HG03196 (cell line): Measurements from ENCODE around the gene FLOT2.
"Not testable (repeated sequence)": the region's sequence is repeated elsewhere in the genome, so short reads cannot be mapped to it uniquely, and the experiment has no call there.

Source experiments
- ATAC-seq: cut with Tn5 transposase; IDR thresholded peaks from one replicate; pipeline ENCODE4 v1.9.1; 2021; ENCODE audit not compliant: unreplicated experiment

The FLOT2 gene

DNA sequence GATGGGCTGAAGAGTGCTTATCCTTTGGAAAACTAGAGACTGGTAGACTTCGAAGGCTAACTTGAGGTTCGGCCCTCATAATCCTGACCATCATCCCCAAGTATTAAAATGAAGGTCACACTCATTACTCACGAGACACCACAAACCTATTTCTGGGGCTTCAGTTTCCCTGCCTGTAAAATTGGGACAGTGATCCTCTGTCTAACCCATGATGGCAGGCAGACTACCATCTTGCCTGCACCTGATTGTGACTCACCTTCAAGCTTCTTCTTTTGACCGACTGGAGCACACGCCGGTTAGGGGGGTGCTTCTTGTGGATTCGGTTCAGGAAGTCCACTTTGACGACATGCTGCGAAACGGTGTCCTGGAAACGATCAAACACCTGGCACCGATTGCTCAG is 19.5 kb upstream of the FLOT2 start:
- no peak for ATAC-seq

- no peak for ATAC-seq
These were observed 18.9 kb upstream of the FLOT2 start for GRCh38 chr17:28916302-28916934.

DNA sequence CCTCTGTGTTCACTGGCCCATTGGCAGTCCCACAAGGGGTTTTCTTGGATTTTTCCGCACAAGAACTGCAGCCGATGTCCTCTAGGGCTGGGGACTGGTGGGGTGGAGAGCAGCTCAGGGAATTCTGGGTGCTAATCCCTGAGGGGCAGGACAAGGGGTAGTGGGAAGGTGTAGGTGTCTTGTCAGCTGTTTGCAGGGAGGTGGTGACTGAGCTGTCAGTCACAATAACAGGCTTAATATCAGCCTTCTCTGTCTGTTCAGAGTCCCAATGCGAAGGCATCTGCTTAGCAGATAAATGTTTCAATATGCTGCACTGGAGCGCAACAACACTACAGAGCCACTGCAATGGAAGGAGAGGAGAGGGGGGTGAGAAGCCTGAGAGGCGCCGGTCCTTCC is 15.4 kb upstream of the FLOT2 start:
- no peak for ATAC-seq

DNA sequence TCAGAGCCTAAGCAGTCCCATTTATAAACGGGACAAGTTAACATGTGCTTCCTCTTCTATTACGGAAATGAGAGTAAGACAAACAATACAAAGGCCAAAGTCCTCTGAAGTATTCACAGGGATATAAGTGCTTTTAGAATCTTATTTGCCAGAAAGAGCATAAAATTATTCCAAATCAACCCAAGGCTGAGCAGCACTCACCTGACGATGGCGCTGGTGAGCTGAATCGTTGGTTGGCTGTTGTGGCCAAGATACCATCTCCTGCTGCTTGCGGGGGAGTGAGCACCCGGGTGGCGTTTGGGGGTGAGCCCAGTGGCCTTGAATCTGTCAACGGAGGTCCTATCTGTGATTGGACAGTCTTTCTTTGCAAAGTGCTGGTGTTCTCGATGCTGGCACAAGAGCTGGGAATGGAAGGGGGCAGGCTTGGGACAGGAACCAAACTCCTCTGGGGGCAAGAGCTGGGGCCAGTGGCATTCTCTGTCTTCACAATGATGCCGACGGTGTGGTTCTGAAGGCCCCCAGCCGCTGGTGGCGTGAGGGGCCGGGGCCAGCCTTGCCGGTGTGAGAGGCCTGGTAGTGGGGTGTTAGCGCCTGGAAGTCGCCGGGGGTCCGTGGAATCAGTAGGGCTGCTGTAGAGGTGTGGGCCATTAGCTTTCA is 14.9 kb upstream of the FLOT2 start:
- no peak for ATAC-seq

- ATAC-seq, result no peak
These were observed 14.0 kb upstream of the FLOT2 start for GRCh38 chr17:28911411-28912045.

DNA sequence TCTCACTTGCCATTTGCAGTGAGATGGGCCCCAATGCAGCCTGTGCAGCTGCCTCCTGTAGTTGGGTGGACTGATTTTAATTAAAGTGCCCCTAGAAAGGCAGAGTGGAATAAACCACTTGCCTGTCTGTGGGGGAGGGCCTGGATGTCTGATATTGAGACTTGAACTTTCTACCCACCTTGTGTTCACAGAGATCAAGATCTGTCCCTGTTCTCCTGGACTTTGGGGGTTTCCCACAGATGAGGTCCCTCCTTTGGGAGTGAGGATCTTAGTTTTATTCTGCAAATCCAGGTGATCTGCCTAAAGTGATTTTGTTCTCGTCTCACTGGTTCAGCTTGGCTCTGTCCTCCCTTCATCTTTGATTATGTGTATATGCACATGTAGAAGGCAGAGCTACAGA is 13.0 kb upstream of the FLOT2 start:
- ATAC-seq, result no peak

DNA sequence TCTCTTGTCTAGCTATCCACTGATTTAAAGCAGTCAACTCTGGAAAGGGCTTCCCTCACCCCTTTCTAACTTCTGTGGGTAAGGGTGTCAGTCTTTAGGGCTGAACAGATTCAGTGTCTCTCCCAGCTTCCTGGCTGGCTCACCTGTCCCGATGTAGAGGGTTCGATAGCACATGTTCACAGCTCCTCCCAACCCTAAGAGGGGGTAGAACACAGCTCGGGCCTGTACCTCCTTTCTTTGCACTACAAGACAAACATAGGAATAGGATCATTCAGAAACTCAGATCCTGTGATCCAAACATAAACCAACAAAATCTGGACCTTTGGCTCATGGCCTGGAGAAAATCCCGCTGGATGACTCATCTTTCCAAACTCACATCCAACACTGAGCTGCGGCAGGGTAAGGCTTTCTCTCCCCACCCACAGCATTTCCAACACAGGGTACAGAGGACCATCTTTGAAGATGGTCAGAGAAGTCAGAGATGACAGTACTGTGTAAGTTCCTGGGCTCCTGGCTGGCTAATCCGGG is 11.2 kb upstream of the FLOT2 start:
- ATAC-seq, result no peak

- ATAC-seq, result no peak
These were observed 10.4 kb upstream of the FLOT2 start for GRCh38 chr17:28907709-28908475.

GRCh38 chr17:28906706-28907438 is 9.3 kb upstream of the FLOT2 start:
- ATAC-seq, result no peak

DNA sequence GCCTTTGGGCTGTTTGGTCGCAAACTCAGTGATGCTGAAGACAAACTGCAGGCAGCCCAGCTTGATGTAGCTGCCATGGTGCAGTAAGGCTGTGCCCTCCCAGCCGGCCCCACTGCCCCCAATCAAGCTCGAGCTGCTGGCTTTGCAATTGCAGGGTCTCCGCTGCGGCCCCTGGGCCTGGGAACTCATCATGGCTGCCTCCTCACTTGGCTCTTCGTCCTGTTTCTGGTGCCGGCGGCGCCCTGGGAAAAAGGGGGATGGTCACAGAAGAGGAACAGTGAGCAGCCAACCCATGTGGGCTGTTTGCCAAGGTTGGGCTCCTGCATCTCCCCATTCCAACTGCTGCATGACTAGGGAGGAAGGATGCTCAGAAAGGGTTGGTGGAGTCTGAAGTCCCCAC is 8.7 kb upstream of the FLOT2 start:
- no peak for ATAC-seq

GRCh38 chr17:28904800-28905199 is 7.3 kb upstream of the FLOT2 start:
- ATAC-seq, result no peak

DNA sequence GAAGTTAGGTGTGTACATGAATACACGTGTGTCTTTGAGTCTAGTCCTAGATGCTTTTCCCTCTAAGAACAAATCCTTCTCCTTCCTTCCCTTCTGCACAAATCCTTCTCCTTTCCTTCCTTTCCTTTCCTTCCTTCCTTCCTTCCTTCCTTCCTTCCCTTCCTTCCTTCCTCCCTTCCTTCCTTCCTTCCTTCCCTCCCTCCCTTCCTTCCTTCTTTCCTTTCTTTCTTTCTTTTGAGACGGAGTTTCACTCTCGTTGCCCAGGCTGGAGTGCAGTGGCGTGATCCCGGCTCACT is 6.0 kb upstream of the FLOT2 start:
- not testable (repeated sequence) for ATAC-seq

DNA sequence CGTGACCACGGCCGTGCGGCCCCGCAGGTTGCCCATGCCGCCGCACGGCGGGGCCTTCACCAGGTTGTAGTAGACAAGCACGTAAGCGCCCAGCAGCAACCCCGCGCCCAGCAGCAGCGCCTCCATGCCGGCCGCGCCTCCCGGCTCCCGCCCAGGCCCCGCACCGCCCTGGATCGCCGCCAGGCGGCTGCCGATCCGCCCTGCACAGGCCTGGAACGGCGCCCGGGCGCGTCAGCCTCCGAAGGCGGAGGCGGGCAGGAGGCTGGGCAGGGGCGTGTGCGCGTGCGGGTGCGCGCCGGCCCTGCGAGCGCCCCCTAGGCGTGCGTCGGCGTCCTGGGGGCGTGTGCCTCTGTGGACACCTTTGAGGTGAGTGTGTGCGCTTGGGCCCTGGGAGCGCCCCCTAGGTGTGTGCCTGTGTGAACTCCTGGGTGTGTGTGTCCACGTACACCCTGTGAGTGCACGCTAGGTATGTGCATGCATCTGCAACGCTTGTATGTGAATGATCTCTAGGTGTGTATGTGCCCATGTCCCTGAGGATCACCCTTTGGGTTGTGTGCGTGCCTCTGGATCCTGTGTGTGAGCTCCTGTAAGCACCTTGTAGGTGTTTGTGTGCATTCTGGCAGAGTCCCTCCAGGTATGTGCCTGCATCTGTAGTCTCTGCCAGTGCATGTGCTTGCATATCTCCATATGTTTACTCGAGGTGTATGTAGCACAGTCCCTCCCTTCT is 5.4 kb upstream of the FLOT2 start, which contains the start of gene DHRS13:
DHRS13 (minus strand) TSS at position 261 of the 727 bp plus-strand sequence; CDS start at position 126, 135 bp downstream.
- ATAC-seq, result peak; percentile 82

GRCh38 chr17:28901866-28902818 is 4.6 kb upstream of the FLOT2 start:
- ATAC-seq, result peak; percentile 37

DNA sequence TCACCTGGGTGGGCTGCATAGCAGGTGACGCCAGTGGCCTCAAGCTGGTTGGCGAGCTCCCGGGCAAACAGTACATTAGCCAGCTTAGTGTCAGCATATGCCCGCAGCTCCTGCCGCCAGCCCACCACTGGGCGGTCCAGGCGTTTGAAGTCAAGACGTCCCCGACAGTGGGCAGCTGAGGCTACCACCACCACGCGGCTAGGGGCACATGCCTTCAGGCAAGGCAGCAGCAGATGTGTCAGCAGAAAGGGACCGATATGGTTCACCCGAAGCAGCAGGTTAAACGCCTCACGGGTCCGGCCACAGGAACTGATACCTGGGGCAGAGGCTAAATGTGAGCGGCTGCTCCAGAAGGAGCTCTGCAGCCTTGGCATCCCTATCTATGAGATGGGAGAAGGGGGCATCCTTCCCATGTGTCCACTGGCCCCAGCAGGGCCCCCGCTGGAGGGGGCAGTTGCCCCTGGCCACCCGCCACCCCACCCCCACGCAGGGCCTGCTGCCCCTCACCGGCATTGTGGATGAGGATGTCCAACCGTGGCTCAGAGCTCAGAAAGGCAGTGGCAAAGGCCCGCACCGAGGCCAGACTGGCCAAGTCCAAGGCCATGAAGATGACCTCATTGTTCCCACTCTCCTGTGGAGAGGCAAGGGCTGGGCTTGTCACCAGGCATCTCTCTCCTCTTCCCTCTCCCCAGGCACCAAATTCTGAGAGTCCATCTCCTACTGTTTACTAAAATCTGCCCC is 3.6 kb upstream of the FLOT2 start:
- no peak for ATAC-seq

DNA sequence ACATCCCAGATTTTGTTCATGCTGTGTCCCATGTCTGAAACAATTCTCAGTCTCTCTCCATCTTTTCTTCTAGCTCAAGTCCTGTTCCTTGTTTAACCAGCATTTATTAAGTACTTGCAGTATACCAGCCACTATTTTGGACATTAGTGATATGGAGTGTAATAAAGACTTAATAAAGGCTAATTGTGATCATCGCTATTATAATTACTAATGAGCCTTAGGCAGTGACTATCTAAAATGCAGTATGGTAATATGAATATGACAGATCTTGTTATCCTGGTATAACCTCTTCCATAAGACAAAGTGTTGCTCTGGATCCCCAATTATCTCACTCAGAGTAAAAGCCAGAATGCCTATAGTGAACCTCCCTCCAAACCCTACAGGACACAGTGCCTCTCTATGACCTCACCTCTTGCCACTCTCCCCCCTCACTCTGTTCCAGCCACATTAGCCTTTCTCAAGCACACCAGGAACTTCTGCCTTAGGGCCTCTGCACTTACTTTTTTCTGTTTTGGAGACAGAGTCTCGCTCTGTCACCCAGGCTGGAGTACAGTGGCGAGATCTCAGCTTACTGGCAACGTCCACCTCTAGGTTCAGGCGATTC is 1.8 kb upstream of the FLOT2 start:
- ATAC-seq, result no peak

DNA sequence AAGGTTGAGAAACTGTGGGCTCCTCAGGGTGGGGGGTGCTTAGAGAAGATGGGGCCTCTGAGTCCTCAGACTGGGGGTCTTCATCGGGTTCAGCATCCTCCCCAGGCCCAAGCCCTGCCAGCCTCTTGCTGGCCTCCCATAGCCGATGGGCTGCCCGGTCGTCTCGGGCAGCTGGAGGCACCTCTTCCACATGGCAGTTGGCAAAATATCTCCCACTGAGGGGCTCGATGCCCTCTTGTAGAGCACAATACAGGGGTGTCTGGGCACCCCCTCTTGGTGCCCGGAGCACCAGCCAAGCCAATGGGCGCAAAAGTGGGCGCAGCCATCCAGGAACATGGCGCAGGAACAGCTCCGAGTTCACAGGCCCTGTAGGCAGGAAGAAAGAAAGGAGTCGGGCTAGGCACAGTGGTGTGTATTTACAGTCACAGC is 1.0 kb upstream of the FLOT2 start:
- ATAC-seq, result no peak
